WERI-Rb-1 (cell line): ENCODE measurements around the gene RGS9.

Source experiments
- DNase-seq: peaks from one replicate; pipeline ENCODE4 v3.0.0-alpha.2; 2020
- H3K27ac ChIP-seq: fragments of 250-450 bp; sonication (Bioruptor Pico); 2 replicates; pipeline ENCODE4 v1.5.1; 2020; ENCODE audit warnings: mild to moderate bottlenecking, moderate library complexity
- H3K27me3 ChIP-seq: fragments of 250-450 bp; sonication (Bioruptor Pico); 2 replicates; pipeline ENCODE4 v1.5.1; 2021; ENCODE audit warnings: mild to moderate bottlenecking, low read depth, moderate library complexity; ENCODE audit not compliant: insufficient read depth, severe bottlenecking
- H3K36me3 ChIP-seq: fragments of 250-450 bp; sonication (Bioruptor Pico); 2 replicates; pipeline ENCODE4 v1.5.1; 2020; ENCODE audit warnings: mild to moderate bottlenecking, moderate library complexity
- H3K4me3 ChIP-seq: 2 replicates; pipeline ENCODE4 v1.5.1; 2011; ENCODE audit warnings: low read depth, mild to moderate bottlenecking, control low read depth, low read length
- H3K9me3 ChIP-seq: fragments of 250-450 bp; sonication (Bioruptor Pico); 2 replicates; pipeline ENCODE4 v1.5.1; 2021; ENCODE audit warnings: mild to moderate bottlenecking, moderate library complexity; ENCODE audit not compliant: severe bottlenecking
- TF ChIP-seq, protein P1 (sequence below): IDR thresholded peaks from 2 replicates; pipeline ENCODE4 v1.5.1; 2011; ENCODE audit warnings: low read depth, mild to moderate bottlenecking, control low read depth, inconsistent platforms, low read length

The RGS9 gene

DNA sequence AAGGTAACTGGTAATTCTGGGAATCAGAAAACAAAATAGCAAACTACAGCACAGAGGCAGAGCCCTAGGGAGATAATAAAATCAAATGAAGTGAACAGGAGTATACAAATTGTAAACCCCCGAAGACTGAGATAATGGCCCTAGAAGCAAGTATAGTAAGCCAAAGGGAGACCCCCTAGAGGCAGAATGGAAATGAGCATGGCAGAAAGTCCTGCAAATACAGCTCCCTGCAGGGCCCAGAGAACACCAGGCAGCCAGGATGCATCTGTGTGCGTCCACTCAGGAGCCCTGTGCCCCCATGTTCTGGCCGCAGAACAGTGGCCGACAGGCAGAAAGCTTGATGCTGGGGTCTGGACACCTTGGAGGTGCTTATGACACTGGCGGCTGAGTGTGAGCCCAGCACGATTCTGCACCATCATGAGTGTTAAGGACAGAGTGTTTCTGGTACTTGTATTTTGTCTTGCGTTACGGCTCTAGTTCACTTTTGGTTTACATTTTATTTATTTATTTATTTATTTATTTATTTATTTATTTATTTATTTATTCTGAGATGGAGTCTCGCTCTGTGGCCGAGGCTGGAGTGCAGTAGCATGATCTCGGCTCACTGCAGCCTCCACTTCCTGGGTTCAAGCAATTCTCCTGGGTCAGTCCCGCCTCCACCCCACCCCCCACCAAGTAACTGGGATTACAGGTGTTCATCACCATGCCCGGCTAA lies 48.7 kb downstream of the RGS9 start:
- Histone ChIP-seq H3K9me3 (peaks cover 3% of the 10 kb centered on the region), H3K27me3 (no peaks in the 10 kb centered on the region), H3K36me3 (no peaks in the 10 kb centered on the region), H3K4me3 (no peak overlapping the region), H3K27ac (no peak overlapping the region)
- TF ChIP-seq, protein P1, sequence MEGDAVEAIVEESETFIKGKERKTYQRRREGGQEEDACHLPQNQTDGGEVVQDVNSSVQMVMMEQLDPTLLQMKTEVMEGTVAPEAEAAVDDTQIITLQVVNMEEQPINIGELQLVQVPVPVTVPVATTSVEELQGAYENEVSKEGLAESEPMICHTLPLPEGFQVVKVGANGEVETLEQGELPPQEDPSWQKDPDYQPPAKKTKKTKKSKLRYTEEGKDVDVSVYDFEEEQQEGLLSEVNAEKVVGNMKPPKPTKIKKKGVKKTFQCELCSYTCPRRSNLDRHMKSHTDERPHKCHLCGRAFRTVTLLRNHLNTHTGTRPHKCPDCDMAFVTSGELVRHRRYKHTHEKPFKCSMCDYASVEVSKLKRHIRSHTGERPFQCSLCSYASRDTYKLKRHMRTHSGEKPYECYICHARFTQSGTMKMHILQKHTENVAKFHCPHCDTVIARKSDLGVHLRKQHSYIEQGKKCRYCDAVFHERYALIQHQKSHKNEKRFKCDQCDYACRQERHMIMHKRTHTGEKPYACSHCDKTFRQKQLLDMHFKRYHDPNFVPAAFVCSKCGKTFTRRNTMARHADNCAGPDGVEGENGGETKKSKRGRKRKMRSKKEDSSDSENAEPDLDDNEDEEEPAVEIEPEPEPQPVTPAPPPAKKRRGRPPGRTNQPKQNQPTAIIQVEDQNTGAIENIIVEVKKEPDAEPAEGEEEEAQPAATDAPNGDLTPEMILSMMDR = peak; percentile 45
- DNase-seq = no peak

DNA sequence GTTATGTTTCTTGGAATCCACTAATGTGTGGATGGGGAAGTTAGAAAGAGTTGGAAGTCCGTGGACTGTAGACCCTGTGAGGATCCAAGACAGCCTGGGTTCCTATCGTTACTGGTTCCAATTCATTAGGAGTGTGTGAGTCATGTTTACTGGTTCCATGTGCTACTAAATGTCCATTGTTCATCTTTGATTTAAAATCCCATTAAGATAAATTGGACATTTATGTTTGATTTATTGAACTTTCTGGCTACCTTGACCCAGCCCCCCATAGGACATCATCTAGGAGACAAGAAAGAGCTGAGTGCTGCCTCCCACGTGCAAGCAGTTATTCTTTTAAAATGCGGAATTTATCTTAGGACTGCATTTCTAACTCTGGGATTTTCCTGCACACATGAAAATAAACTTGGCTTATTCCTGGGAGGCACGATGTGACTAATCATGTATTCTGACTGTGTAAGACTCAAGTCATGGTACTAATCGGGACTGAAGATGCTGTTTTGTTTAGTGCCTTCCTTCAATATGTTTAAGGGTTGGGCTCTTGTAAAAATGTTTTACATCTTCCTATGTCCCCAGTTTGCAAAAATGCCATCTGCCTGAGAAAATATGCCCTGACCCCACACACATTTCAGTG lies 53.4 kb downstream of the RGS9 start:
- TF ChIP-seq, protein P1 = no peak
- no peak for DNase-seq
- H3K27me3 ChIP-seq = no peaks in the 10 kb centered on the region
- H3K27ac ChIP-seq = no peak overlapping the region
- no peaks in the 10 kb centered on the region for H3K36me3 ChIP-seq
- H3K9me3 ChIP-seq = peaks cover 3% of the 10 kb centered on the region
- H3K4me3 ChIP-seq = no peak overlapping the region

DNA sequence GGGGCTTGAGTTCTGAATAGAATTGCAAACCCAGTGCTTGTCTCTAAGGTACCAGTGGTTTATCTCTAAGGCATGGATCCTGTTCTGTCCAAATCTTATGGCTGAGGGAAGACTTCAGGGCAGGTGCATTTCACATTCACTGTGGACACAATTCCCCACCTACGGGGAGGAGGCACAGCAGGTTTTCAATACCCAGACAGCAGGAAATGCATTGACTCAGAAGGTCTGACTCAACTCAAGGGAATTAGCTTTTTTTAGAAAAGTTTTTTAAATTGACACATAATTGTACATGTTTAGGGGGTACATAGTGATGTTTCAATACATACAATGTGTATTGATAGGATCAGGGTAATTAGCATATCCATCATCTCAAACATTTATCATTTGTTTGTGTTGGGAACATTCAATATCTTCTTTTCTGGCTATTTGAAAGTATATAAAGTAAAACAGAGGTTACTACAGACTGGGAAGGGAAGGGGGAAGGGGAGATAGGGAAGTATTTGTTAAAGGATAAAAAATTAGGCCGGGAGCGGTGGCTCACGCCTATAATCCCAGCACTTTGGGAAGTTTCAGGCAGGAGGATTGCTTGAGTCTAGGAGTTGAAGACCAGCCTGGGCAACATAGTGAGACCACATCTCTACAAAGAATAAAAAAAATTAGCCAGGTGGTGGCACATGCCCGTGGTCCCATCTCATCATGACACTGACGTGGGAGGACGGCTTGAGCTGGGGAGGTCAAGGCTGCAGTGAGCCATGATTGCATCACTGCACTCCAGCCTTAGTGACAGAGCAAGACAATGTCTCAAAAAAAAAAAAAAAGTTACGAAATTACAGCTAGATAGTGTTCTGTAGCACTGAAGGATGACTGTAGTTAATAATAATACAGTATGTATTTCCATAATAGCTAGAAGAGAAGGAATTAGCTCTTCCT lies 54.9 kb downstream of the RGS9 start:
- no peak overlapping the region for H3K4me3 ChIP-seq
- peaks cover 3% of the 10 kb centered on the region for H3K9me3 ChIP-seq
- TF ChIP-seq, protein P1 = no peak
- H3K36me3 ChIP-seq = no peaks in the 10 kb centered on the region
- no peaks in the 10 kb centered on the region for H3K27me3 ChIP-seq
- no peak for DNase-seq
- no peak overlapping the region for H3K27ac ChIP-seq

DNA sequence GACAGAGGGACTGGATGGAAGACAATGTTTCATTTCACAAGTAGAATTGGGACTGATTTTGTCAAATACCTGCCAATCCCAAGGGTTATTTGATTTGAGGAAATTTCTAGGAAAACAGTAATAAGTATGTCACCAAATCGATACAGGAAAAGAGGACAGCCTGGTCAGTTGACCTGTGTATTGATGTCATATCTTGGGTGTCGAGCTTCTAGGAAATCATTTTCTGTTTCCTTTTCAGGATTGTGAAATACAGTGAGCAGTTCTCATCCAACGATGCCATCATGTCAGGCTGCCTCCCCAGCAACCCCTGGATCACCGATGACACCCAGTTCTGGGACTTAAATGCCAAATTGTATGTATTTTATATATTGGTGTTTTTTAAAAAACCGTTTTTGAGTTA lies 56.1 kb downstream of the RGS9 start:
- H3K36me3 ChIP-seq = no peaks in the 10 kb centered on the region
- no peaks in the 10 kb centered on the region for H3K27me3 ChIP-seq
- TF ChIP-seq, protein P1 = no peak
- no peak overlapping the region for H3K27ac ChIP-seq
- H3K9me3 ChIP-seq = no peaks in the 10 kb centered on the region
- no peak for DNase-seq
- no peak overlapping the region for H3K4me3 ChIP-seq

DNA sequence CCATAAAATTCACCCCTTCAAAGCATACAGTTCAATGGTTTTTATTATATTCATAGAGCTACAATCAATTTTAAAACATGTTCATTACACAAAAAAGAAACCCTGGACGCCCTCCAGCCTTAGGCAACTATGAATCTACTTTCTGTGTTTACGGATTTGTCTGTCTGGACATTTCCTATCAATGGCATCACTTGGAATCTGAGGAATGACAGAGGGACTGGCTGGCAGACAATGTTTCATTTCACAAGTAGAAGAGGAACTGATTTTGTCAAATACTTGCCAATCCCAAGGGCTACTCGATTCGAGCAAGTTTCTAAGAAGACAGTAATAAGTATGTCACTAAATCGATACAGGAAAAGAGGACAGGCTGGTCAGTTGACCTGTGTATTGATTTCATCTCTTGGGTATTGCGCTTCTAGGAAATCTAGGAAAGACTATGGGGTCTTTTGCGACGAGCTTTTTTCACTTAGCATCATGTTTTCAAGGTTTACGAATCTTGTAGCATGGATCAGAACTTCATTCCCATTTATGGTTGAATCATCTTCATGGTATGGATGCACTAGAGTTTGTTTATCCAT lies 56.6 kb downstream of the RGS9 start:
- Histone ChIP-seq H3K27me3 (no peaks in the 10 kb centered on the region), H3K9me3 (no peaks in the 10 kb centered on the region), H3K27ac (no peak overlapping the region), H3K4me3 (no peak overlapping the region), H3K36me3 (no peaks in the 10 kb centered on the region)
- TF ChIP-seq, protein P1 = no peak
- no peak for DNase-seq
